ENCODE data around the gene TWIST2. TPM values are rescaled to one million over a fixed set of nuclear protein-coding genes. Genes with fewer than 3 reads are reported as not detected.

Gene TWIST2
- total RNA-seq, 2 experiments from 2014 or later = not detected

DNA sequence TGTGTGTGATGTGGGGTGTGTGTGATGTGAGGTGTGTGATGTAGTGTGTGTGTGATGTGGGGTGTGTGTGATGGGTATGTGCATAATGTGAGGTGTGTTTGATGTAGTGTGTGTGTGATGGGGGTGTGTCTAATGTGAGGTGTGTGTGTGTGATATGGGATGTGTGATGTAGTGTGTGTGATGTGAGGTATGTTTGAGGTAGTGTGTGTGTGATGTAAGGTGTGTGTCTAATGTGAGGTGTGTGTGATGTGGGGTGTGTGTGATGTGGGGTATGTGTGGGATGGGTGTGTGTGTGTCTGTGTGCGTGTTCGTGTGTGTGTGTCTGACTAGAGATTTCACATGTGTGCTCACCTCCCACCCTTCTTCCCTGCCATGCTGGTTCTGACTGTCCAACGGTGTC is 56.3 kb downstream of the TWIST2 start:
- Mint-ChIP-seq H3K27me3 (no peaks in the 10 kb centered on the region), H3K27ac (no peak overlapping the region), H3K4me1 (no peaks in the 10 kb centered on the region), H3K4me3 (no peak overlapping the region), H3K9me3 (no peaks in the 10 kb centered on the region), H3K36me3 (no peaks in the 10 kb centered on the region)
- no peak for DNase-seq

DNA sequence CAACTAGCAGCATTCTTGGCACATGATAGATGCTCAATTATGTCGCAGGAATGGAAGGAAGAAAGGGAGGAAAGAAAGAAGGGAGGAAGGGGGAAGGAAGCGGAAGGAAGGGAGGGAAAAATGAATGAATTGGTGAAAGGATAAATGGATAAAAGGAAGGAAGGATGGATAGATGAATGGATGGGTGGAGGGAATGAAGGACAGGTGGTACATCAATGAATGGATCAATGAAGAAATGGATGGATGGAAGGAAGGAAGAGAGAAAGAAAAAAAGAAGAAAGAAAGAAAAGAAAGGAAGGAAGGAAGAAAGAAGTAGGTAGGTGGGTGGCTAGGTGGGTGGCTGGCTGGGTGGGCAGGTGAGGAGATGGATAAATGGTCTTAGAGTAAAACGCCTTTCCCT is 56.8 kb downstream of the TWIST2 start:
- H3K4me3 Mint-ChIP-seq = no peak overlapping the region
- no peaks in the 10 kb centered on the region for H3K4me1 Mint-ChIP-seq
- no peak for DNase-seq
- H3K36me3 Mint-ChIP-seq = no peaks in the 10 kb centered on the region
- H3K9me3 Mint-ChIP-seq = no peaks in the 10 kb centered on the region
- H3K27me3 Mint-ChIP-seq = no peaks in the 10 kb centered on the region
- no peak overlapping the region for H3K27ac Mint-ChIP-seq

DNA sequence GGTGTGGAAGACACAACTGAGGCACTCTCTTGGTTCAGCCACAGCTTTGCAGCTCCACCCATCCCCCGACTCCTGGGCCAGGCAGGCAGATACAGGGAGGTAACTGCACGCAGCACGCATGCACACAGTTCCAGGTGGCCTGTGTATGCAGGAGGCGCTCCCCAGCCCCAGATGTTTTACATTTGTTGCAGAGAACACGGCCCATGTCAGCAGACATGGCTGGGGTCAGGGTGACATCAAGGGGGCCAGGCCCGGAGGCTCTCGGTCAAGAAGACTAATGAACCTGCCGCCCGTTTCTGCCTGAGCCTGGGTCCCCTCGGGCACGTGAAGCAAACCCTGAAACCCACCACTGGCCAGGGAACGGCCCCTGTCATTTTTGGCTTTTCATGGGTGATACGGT is 57.3 kb downstream of the TWIST2 start:
- no peaks in the 10 kb centered on the region for H3K36me3 Mint-ChIP-seq
- H3K27me3 Mint-ChIP-seq = peaks cover under 1% of the 10 kb centered on the region
- H3K9me3 Mint-ChIP-seq = no peaks in the 10 kb centered on the region
- H3K4me1 Mint-ChIP-seq = no peaks in the 10 kb centered on the region
- DNase-seq = no peak
- no peak overlapping the region for H3K27ac Mint-ChIP-seq
- no peak overlapping the region for H3K4me3 Mint-ChIP-seq

DNA sequence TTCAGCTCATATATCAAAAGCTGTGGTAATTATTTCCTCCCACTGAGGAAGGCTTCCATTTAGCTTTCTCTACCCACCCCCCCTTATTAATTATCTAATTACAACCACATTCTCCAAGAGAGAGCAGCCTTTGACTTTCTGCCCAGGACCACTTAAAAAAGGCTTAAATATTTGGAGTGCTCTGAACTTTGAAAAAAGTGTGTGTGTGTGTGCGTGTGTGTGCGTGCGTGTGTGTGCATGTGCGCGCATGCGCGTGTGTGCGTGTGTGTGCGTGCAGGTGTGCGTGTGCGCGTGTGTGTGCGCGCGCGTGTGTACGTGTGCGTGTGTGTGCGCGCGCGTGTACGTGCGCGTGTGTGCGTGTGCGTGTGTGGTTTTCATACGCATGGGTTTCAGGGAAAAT is 57.8 kb downstream of the TWIST2 start:
- DNase-seq = no peak
- Mint-ChIP-seq H3K4me3 (no peak overlapping the region), H3K36me3 (no peaks in the 10 kb centered on the region), H3K27me3 (peaks cover 5% of the 10 kb centered on the region), H3K9me3 (no peaks in the 10 kb centered on the region), H3K27ac (no peak overlapping the region), H3K4me1 (no peaks in the 10 kb centered on the region)

DNA sequence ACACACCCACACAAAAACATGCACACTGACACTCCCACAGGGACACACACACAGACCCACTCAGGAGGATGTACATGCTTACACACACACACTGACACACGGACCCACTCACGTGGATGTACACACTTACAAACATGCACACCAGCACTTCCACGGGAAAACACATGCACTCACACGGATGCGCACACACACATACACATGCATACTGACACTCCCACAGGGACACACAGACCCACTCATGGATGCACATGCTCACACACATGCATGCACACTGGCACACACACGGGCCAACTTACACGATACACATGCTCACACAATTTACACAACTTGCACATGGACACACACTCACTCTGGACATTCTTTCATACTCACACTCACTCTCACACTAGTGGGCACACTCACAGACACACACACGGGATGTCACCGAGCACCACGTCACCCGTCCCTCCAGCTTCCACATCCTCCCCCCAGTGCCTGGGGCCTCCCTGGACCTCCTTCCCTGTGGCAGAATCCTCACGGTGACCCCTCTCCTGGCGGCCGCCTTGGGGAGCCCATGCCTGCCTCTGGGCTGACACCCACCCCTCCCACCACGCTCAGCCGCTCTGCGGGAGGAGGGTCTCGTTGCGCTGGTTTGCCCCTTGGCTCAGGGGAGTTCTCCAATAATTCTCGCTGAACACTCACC is 58.5 kb downstream of the TWIST2 start:
- Mint-ChIP-seq H3K4me3 (no peak overlapping the region), H3K9me3 (no peaks in the 10 kb centered on the region), H3K27me3 (peaks cover 6% of the 10 kb centered on the region), H3K4me1 (no peaks in the 10 kb centered on the region), H3K27ac (no peak overlapping the region), H3K36me3 (no peaks in the 10 kb centered on the region)
- DNase-seq = no peak

DNA sequence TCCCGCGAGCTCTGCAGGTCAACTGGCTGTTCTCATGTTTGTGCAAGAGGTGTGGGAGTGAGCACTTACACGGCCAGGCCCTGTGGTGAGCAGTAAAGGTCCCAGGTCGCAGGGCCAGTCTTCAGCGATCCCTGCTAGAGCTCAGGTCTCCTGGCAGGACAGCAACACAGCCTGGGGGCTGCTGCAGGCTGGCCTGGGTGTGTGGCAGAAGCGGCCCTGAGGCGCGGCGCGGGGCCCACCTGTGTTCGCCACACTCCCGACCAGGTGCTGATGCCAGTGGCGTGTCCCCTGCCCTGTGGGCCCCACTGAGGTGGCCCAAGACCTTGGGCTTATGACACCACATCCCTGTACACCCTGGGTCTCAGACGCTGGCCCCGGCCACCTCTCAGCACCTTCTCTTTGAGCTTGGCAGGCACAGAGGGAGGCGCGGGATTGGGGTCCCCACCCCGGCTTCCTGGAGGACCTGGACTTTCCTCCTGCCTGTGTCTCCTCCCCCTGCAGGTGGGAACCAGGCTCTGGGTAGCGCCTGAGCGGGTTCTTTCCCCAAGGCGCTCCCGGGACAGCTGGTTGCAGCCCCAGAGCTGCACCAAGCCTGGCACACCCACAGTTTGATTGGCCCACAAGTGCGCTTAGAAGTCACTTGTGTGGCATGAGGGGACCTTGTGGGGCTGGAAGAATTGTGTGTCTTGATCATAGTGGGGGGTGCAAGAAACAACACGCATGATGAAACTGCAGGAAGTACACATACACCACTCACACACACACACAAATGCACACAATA is 59.2 kb downstream of the TWIST2 start:
- Mint-ChIP-seq H3K27me3 (peaks cover 6% of the 10 kb centered on the region), H3K27ac (no peak overlapping the region), H3K9me3 (no peaks in the 10 kb centered on the region)

DNA sequence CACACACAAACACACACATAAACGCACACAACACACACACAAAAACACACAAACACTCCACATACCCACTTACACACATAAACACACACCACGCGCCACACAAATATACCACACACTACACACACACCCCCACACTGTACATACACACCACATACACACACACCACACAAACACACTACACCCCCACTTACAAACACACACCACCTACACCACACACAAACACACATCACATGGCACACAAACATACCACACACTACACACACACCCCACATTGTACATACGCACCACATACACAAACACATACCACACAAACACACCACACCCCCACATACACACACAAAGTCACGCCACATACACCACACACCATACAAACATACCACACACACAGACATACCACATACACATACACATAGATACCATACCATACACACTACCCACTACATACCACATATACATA is 59.9 kb downstream of the TWIST2 start:
- peaks cover 6% of the 10 kb centered on the region for H3K27me3 Mint-ChIP-seq
- H3K27ac Mint-ChIP-seq = no peak overlapping the region
- no peak for DNase-seq
- no peaks in the 10 kb centered on the region for H3K9me3 Mint-ChIP-seq
- no peaks in the 10 kb centered on the region for H3K36me3 Mint-ChIP-seq
- H3K4me3 Mint-ChIP-seq = no peak overlapping the region
- H3K4me1 Mint-ChIP-seq = no peaks in the 10 kb centered on the region

More for the DNA sequence above, 59.2 kb downstream of the TWIST2 start:
- no peak for DNase-seq
- no peaks in the 10 kb centered on the region for H3K4me1 Mint-ChIP-seq
- H3K4me3 Mint-ChIP-seq = no peak overlapping the region
- H3K36me3 Mint-ChIP-seq = no peaks in the 10 kb centered on the region

DNA sequence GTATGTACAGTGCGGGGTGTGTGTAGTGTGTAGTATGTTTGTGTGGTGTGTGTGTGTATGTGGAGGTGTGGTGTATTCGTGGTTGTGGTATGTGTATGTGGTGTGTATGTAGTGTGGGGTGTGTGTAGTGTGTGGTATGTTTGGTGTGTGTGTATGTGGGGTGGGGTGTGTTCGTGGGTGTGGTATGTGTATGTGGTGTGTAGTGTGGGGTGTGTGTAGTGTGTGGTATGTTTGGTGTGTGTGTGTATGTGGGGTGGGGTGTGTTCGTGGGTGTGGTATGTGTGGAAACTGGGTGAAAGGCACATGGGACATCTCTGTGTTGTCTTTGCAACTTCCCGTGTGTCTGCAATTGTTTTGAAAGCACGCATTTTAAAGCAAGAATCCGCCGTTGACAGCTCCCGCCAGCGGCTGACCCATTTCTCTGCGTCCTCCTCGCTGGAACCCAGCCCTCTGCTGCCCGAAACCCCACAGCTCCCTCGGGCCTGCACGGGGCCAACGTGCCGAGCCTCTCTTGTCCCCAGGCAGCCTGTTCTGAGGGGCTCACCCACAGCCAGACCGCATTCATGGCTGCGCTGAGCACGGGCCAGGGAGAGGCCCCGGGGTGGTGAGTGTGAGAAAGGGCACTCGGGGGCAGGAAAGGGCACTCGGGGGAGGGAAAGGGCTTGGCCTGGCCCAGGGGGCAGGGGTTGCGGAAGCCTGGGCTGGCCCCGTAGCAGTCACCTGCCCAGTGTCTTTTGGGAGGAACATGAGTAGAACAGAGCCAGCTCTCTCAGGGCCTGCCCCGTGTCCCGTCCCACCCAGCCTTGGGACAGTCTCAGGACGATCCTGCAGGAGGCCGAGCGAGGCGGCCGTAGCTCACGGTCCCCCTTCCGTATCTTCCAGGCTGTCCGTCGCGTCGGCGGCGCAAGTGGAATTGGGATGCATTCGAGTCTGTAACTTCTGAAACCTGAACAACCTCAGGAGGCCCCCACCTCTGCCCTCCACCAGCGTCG is 61.4 kb downstream of the TWIST2 start:
- Mint-ChIP-seq H3K4me1 (no peaks in the 10 kb centered on the region), H3K27me3 (peaks cover 6% of the 10 kb centered on the region), H3K36me3 (no peaks in the 10 kb centered on the region), H3K9me3 (no peaks in the 10 kb centered on the region), H3K4me3 (no peak overlapping the region), H3K27ac (no peak overlapping the region)
- no peak for DNase-seq

DNA sequence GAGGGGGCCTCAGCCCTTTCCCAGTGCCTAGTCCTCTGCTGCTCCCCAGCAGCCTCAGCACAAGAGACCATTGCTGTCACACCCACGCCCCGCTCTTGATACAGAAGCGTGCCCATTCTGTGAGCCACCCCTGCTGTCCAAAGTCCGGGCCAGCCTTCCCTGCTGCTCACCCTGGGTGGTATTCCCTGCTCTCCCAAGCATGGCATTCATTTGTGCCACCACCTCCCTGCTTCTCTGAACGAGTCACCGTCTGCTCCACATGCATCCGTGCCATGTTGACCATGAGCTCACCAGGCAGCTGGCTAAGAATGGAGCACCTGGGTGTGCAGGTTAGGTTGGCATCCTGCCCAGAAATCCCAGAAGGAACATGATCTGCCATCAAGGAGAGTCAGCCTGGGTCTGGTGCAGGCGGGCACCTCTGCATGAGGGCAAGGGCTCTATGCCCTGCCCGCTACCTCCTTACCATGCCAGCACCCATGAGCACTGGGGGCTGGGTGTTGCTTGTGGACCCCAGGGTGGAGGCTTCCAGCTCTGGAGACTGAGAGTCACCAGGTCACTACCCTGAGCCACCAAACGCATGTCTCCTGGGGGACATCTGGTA is 63.0 kb downstream of the TWIST2 start:
- no peaks in the 10 kb centered on the region for H3K9me3 Mint-ChIP-seq
- peaks cover 6% of the 10 kb centered on the region for H3K27me3 Mint-ChIP-seq
- H3K4me1 Mint-ChIP-seq = no peaks in the 10 kb centered on the region
- no peak overlapping the region for H3K4me3 Mint-ChIP-seq
- no peaks in the 10 kb centered on the region for H3K36me3 Mint-ChIP-seq
- DNase-seq = no peak
- H3K27ac Mint-ChIP-seq = no peak overlapping the region

DNA sequence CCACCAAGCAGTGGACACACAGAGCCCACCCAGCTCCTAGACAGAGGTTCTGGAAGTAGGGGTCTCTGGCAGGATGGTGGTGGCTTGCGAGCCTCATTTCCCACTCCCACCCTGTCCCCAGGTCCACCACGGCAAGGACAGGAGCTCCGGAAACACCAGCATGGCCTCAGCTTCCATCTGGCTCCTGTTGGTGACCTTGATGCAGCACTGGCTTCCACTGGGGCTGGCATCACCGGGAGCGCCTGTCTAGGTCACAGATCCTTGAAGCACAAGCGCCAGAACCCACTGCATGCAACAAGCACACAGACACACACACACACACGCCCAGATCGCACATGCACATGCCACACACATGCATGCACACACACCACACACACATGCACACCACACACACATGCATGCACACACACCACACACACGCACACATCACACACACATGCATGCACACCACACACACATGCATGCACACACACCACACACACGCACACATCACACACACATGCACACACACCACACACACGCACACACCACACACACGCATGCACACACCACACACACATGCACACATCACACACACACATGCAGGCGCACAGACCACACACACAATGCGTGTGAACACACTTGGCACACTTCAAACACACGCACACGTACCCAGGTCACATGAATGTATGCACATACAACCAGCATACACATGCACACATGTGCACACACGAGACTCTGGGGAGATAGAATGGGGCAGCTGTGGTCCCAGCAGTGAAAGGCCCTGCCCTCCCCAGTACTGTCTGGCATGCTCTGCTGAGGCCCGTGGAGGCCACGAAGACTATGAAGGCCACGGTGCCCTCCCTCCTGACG is 63.7 kb downstream of the TWIST2 start:
- Mint-ChIP-seq H3K4me3 (no peak overlapping the region), H3K9me3 (no peaks in the 10 kb centered on the region), H3K27ac (no peak overlapping the region), H3K27me3 (peaks cover 6% of the 10 kb centered on the region), H3K4me1 (no peaks in the 10 kb centered on the region), H3K36me3 (no peaks in the 10 kb centered on the region)
- DNase-seq = no peak

DNA sequence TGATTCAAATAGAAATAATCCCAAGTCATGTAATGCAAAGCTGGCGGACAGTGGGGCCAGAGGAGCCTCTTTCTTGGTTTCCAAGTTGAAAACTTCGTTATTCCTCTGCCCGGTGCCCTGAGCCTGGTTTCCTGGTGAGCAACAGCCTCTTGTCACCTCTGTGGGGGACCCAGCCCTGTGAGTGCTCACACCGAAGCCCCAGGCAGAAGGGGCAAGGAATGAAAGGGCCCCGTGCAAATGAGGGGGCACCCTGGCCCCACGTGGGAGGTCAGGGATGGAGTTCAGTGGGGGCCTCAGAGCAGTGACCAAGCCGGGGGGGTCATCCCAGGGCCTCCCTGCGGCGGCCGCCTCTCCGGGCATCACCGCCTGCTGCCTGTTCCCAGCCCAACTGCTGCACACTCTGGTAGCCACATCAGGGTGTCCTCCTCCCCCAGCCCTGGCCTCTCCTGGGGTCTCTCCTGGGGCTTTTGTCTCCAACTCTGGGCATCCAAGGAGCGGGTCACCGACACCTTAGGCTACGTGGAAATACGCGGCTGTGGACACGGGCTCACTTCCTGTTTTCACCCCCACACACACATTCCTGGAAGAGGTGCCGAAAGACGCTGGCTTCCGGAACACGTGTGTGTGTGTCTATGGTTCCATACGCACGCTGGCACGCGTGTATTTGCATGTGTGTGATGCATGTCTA is 64.5 kb downstream of the TWIST2 start:
- DNase-seq = no peak
- Mint-ChIP-seq H3K9me3 (no peaks in the 10 kb centered on the region), H3K27me3 (peaks cover 6% of the 10 kb centered on the region), H3K27ac (no peak overlapping the region), H3K4me1 (no peaks in the 10 kb centered on the region), H3K36me3 (no peaks in the 10 kb centered on the region), H3K4me3 (no peak overlapping the region)

DNA sequence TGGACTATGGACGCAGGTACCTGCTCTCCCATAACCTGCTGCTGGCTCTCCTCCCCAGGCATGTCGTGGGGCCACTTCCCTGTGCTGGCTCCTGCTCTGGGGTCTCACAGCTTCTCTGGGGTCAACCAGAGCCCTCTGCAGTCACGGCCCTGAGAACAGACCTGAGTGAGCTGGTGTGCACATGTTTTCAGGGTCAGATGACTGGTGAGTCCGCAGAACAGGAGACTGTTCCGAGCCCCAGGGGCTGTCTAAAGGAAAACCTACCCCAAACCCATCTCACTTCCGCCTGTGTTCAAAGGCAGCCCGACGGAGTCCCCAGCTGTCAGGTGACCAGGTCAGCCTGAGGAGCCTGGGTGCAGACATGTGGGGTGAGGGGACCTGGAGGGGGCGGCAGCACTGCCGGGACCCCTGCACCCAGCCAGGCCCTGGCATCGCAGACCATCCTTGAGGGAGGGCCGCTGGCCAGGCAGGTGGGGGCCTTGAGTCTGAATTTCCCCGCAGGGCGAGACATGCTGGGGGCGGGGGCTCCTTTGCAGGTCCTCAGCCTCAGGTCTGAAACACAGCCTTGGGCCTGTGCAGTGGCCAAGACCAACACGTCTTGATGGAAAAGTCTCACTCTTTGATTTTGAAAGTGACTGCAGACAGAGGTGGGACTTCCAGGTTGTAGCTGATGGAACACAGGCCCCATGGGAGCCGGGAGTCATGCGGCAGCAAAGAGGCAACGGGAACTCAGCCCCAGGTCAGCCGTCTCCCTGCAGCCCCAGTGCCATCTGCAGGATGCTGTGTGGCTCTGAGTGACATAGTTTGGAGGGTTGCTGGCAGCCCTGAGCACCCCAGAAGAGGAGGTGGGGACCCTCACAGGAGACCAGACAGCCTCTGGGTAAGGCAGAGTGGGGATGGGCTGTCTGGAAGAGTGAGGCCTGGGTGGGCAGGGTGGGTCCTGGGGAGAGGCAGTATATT is 65.3 kb downstream of the TWIST2 start:
- H3K4me1 Mint-ChIP-seq = no peaks in the 10 kb centered on the region
- no peak for DNase-seq

More for the DNA sequence above, 65.3 kb downstream of the TWIST2 start:
- no peaks in the 10 kb centered on the region for H3K36me3 Mint-ChIP-seq
- H3K4me3 Mint-ChIP-seq = no peak overlapping the region
- H3K27me3 Mint-ChIP-seq = peaks cover 6% of the 10 kb centered on the region
- no peak overlapping the region for H3K27ac Mint-ChIP-seq
- no peaks in the 10 kb centered on the region for H3K9me3 Mint-ChIP-seq
